ENCODE measurements around the gene EIF3J.
"Not testable (repeated sequence)": the region's sequence is repeated elsewhere in the genome, so short reads cannot be mapped to it uniquely, and the experiment has no call there.

Gene EIF3J, protein sequence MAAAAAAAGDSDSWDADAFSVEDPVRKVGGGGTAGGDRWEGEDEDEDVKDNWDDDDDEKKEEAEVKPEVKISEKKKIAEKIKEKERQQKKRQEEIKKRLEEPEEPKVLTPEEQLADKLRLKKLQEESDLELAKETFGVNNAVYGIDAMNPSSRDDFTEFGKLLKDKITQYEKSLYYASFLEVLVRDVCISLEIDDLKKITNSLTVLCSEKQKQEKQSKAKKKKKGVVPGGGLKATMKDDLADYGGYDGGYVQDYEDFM

DNA sequence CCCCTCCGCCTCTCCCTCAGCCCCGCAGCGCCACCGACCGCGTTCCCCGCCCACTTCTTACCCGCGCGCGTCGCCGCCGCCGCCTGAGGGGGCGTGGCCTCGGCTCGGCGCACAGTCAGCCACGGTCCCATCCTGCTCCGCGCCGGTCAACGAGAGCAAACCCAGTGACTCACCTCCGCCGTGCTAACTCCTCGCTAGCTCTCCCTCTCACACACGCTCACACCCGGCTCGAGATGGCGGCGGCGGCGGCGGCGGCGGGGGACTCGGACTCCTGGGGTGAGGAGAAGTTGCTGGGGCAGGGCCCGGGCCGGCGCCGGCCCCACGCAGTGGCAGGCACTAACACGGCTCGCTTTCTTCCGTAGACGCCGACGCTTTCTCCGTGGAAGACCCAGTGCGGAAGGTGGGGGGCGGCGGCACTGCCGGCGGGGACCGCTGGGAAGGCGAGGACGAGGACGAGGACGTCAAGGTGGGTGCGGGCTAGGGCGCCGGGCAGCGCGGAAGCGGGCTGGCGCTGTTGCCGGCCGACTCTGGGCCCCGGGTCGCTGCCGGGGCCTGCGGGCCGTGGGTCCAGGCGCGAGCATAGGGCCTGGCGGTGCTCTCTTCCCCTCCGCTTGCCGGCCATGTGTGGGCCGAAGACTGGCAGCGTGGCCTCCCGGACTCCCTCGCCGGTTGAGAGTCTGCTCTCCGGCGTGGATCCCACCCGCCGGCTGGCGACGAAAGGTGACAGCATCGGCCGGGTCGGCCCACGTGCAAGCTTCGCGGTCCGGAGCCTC is at the start of gene EIF3J:
TSS of gene EIF3J (plus strand) at position 186 of the 773 bp plus-strand sequence. CDS start at position 234, 48 bp downstream.
- DNase-seq = peak; percentile 96

DNA sequence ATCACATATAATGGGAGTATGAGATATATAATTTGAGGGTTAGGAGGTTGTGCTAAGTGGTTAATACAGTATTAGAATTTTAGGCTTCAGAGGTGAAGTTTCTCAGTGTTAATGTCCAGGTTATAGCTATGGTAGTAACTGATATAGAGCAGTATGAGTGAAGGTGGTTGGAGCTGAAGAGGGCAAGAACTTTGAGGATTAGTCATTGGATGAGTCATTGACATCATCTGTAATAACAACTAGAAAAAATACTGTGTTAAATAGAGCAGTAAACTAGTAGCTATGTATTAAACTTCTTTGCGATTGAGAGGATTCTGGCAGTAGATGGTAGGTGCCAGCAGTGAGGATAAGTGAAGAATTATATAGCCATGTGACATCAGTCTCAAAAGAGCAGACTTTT is 47.5 kb upstream of the EIF3J start:
- no peak for DNase-seq

DNA sequence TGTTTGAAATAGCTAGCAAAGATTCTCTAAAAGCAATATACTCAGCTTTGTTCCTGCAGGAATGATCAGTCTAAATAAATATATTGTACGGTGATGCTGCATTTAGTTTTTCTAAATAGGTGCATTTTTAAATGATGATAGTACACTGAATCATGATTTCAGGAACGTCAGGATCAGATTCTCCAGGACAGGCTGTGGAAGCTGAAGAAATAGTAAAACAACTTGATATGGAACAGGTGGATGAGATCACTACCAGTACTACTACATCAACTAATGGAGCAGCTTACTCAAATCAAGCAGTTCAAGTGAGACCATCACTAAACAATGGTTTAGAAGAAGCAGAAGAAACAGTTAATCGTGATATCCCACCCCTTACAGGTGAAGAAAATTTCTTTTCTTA is 46.3 kb upstream of the EIF3J start:
- no peak for DNase-seq

DNA sequence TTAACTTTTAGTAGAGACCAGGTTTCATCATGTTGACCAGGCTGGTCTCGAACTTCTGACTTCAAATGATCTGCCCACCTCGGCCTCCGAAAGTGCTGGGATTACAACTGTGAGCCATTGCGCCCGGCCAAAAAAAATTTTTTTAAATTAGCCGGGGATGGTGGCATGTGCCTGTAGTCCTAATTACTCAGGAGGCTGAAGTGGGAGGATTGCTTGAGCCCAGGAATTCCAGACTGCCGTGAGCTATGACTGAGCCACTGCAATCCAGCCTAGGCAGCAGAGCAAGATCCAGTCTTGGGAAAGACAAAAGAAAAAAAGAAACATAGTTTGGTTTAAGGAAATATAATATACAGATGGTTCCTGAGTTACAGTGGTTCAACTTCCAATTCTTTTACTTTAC is 44.9 kb upstream of the EIF3J start:
- DNase-seq = no peak

DNA sequence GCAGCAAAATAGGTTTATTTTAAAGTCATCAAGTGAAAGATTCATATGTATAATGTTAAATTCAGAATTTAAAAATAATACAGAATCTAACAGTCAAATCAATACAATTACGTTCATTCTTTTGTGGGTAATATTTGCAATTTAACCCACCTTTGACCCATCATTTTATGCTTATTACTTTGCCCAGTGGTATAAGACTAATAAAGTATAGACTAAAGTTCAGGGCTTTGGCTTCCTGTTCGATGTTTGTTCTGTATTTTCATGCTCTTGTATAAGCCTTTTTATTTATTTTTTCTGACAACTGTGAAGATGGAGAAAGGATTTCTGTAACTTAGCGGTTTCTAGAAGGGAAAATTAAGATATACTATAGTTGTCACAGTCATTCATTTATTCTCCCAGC is 44.3 kb upstream of the EIF3J start:
- DNase-seq = no peak

DNA sequence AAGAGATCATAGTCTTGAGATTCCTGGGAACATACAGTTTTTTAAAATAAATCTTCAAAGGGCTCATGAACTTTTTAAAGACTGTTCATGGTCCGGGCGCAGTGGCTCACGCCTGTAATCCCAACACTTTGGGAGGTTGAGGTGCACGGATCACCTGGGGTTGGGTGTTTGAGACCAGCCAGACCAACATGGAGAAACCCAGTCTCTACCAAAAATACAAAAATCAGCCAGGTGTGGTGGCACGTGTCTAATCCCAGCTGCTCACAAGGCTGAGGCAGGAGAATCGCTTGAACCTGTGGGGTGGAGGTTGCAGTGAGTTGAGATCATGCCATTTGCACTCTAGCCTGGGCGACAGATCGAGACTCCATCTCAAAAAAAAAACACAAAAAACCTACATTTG is 41.4 kb upstream of the EIF3J start:
- DNase-seq = no peak

DNA sequence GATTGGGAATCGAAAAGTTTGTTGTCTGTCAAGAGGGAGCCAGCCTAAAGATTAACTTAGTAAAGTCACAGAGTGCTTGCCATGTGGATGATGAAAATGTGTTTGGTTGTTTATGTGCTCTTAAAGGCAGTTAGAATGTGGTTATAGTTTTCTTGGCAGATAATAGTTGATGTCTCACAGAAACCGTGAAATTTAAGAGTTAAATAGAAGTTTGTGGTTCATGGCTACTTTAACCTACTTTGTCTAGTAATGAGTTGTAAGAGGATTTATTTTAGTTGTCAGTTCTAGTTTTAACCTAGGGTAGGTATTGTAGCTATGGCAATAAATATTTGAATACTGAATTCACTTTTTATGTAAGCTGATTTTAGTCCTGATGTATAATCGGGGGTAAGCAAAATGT is 36.4 kb upstream of the EIF3J start:
- no peak for DNase-seq

- DNase-seq = no peak
Measured at GRCh38 chr15:44501768-44502366, 35.1 kb upstream of the EIF3J start.

DNA sequence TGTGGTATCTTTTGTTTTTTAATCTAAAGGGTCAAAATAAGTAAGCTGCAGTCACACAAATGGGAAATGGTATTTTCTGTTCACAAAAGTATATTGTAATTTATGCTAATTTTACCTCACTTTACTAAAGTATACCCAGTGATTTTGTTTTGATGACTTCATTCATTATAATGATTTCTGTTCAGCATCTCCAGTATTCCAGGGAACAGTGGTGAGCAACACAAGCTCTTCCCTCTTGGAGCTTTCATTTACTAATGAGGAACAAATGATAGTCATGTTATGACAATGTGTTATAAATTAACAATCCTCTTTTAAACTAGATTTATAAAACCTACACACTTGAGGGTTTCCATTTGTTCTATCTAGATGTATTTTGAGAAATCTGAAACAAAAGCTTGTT is 20.5 kb upstream of the EIF3J start:
- no peak for DNase-seq

DNA sequence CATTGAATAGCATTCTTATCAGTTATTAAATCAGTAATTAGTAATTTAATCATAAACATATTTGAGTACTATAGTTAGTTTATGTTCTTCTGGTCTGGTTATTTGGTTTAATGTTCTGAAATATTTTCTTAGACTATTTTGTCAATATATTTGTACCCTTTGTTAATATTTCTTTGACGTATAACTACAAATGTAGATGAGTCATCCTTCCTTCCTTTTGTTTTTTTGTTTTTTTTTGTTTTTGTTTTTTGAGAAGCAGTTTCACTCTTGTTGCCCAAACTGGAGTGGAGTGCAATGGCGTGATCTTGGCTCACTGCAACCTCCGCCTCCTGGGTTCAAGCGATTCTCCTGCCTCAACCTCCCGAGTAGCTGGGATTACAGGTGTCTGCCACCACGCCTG is 17.4 kb upstream of the EIF3J start:
- no peak for DNase-seq

DNA sequence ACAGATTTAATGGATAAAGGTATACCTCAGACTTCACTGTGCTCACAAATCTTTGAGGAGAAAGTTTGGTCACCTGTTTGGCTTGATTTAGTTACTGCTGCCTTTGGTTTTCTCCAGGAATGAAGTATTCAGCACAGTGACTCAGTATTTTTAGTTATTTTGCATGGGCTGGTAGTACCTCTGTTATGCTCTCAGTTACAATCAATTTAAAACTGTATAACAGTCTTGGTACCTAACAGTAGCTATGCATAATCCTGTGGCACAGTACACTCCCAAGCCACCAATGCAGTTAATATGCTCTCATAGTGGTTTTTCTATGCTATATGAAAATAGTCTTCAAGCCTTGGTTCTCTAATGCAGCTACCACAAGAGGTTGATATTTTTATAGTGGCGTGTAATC is 11.9 kb upstream of the EIF3J start:
- no peak for DNase-seq

DNA sequence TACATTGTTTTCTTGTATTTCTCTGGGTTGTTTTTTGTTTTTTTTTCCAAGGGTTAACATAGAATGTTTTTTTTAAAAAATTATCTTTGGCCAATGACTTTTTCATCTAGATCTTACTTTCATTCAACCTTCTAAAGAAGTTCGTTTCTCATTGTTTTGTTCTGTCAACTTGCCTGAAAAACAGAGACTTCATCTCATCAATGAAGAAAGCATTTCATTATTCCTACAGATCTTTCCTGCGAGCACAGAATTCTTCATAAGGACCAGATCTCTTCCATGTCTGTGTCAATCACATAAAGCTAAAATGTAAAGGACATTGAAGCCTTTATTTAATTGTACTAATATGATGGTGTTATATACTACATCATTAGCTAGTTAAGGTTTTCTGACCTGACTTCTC is 9.7 kb upstream of the EIF3J start:
- no peak for DNase-seq

- DNase-seq = no peak
Measured at GRCh38 chr15:44529864-44530604, 6.9 kb upstream of the EIF3J start.

GRCh38 chr15:44530653-44531052 is 6.3 kb upstream of the EIF3J start:
- no peak for DNase-seq

GRCh38 chr15:44532275-44532674 is 4.7 kb upstream of the EIF3J start:
- DNase-seq = not testable (repeated sequence)

DNA sequence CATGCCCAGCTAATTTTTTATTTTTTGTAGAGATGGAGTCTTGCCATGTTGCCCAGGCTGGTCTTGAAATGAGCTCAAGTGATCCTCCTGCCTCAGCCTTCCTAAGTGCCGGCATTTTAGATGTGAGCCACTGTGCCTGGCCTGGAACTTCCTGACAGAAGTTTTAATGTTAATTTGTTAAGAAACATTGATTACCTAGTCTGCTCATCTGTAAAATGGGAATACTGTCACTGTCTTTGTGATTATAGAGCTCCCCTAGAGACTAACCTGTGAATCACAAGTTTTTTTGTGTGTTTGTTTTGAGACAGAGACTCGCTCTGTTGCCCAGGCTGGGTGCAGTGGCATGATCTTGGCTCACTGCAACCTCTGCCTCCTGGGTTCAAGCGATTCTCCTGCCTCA is 4.3 kb upstream of the EIF3J start:
- no peak for DNase-seq

DNA sequence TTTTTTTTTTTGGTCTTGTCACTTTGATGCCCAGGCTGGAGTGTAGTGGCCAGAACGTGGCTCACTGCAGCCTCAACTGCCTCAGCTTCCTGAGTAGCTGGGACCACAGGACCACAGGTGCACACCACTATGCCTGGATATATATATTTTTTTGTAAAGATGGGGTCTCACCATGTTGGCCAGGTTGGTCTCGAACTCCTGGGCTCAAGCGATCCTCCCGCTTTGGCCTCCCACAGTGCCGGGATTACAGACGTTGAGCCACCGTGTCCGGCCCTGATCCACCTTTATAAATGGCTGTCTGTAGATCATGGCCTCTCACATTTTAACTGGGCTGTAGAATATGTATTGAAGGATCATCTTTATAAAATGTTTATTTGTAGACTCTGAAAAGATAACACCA is 1.9 kb upstream of the EIF3J start:
- no peak for DNase-seq

- DNase-seq = peak; percentile 47
Measured at GRCh38 chr15:44535523-44536301, 1.2 kb upstream of the EIF3J start.

- DNase-seq = no peak
Measured at GRCh38 chr15:44536302-44536961, 515 bp upstream of the EIF3J start.

DNA sequence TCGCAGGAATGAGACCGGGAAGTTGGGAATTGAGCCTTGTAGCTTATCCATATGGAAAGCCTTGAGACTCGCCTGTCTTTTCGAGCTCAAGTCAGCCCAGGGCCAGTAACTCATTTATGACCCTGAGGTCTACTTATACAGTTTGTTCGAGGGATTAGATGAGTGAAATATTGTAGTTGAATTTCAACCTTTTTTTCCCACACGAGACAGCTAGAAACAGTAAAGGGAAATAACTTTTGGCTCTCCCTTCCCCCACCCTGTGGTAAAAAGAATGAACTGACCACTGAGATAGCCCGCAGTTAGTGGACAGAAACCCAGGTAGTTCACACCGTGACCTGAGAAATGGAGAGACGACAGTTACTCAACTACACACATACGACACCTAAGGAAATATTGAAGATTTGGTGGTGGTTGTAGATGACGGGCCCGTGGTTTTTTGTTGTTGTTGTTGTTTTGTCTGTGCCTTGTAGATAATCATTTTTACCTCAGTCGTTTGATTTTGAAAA is 841 bp downstream of the EIF3J start:
- peak; percentile 19 for DNase-seq

DNA sequence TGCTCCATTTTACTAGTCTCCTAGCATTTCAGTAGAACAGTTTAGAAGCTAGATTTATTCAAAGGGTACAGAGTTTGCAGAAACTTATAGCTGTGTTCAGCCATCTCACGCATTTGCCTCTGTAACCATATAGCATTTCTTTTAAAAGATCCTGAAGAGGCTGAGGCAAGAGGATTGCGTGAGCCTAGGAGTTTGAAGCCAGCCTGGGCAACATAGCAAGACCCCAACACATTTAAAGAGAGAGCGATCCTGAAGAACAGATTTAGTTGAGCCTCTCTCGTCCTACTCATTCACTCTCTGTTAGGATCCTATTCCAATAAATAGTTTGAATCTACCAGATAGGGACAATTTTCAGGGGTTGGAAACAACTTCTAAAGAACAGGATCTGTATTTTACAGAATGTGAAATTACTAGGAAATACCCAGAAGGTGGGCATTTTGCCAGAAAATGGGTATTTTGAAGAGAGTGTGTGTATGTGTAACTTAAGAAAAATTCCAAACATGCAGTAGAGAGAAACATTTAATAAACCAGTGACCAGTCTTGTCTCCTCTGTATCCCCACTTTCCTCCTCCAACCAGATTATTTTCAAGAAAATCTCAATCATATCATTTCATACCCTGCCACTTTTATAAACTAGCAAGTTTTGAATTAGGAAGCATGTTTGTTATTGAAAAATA is 4.5 kb downstream of the EIF3J start:
- DNase-seq = no peak

All from CD4-positive, alpha-beta T cell treated with Interleukin-17A for 4 hours (primary cell).